HG03139 (cell line): Measurements from ENCODE around the gene ZNF365.
"Not testable (repeated sequence)": the region's sequence is repeated elsewhere in the genome, so short reads cannot be mapped to it uniquely, and the experiment has no call there.

Experiments used
- ATAC-seq: cut with Tn5 transposase; IDR thresholded peaks from one replicate; pipeline ENCODE4 v1.9.1; 2021; ENCODE audit not compliant: unreplicated experiment

Gene ZNF365

GRCh38 chr10:62377026-62377415, 2.9 kb downstream of the ZNF365 start:
- ATAC-seq = no peak

GRCh38 chr10:62377966-62378365, 3.8 kb downstream of the ZNF365 start:
- ATAC-seq = no peak

GRCh38 chr10:62378877-62379276, 4.7 kb downstream of the ZNF365 start:
- ATAC-seq = not testable (repeated sequence)

- no peak for ATAC-seq
Measured at GRCh38 chr10:62379394-62379793, 5.2 kb downstream of the ZNF365 start.

GRCh38 chr10:62380016-62380415, 5.8 kb downstream of the ZNF365 start:
- ATAC-seq = no peak

GRCh38 chr10:62381385-62382102, 7.4 kb downstream of the ZNF365 start:
- ATAC-seq = no peak

- ATAC-seq = no peak
Measured at GRCh38 chr10:62382831-62383230, 8.7 kb downstream of the ZNF365 start.

DNA sequence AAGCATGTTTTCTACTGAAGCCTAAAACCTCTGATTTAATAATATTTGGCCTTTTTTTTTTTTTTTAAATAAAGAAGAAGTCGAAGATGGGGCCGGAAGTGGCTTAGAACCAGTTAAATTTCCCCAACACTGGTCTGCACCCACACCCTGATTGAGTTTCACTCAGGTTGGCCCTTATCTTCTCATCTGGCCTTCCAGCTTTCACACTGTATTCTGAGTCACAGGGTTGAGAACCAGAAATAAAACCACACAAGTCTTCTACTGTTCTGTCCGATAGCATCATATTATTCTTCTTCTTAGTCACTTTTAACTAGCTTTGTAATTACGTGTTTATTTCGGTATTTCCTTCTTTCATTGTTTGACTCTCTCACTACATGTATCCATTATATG, 9.9 kb downstream of the ZNF365 start:
- ATAC-seq = no peak

DNA sequence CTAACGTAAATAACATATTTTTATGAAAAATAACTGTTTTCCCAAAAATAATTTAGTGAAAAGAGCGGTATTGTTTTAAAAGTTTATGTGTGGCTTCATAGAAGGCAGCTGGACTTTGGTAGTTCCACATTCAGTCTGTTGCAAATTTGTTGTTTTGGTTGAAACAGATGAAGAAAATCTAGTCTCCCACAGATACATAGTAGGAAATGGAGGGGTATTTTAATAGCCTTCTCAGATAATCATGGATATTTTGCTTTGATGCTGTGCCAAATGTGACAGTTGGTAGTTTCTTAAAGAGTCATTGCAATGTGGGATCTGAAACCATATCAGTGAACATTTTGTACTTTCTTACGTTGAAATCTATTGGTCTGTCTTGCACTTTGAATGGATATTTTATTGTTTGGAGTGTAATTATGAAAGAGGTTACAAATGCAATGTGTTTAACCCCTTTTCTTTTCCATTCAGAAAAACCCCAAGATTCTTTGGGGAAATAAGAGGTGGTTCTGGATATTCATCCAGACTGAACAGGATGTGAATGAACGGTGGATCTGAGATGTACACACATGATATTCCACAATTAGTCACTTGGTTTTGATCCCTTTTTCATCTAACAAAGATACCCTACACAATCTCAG, 10.4 kb downstream of the ZNF365 start:
- ATAC-seq = no peak

- ATAC-seq = no peak
Measured at GRCh38 chr10:62386356-62387320, 12.5 kb downstream of the ZNF365 start.

DNA sequence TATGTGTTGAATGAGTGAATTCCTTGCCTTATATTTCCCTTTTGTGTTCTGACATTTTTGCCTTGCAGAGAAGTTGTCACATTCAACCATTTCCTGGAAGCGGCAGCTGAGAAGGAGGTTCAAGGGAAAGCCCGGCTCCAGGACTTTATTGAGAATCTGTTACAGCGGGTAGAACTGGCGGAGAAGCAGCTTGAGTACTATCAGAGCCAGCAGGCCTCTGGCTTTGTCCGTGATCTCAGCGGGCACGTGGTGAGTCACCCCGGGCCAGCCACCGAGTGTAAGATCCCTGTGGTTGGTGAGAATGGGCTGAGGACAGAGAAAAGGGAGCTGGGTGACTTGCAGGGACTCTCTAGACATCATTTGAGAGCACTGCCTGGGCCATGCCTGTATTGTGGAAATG, 14.2 kb downstream of the ZNF365 start:
- ATAC-seq = no peak

- ATAC-seq = no peak
Measured at GRCh38 chr10:62390497-62391176, 16.5 kb downstream of the ZNF365 start.

- no peak for ATAC-seq
Measured at GRCh38 chr10:62393237-62393636, 19.1 kb downstream of the ZNF365 start.

DNA sequence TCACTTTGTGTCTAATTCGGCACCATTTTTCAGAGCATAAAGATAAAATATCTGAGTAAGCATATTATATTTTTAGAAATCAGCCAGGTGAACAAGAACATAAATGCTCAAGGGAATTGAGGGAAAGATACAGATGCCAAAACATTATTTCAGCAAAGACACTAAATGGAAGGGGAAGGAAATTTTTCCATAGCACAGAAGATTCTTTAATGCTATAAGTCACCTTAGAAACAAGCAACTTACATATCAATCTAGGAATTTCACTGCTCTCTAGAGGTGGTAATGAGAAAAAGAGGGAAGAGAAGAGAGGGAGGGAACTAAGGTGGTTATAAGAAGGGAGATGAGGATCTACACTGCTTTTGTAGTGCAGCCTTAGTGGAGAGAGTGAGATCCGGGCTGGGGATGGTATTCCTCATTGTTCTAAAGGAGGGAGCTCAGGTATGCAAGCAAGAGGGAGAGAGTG, 20.4 kb downstream of the ZNF365 start:
- no peak for ATAC-seq

- ATAC-seq = no peak
Measured at GRCh38 chr10:62395892-62396291, 21.7 kb downstream of the ZNF365 start.

- no peak for ATAC-seq
Measured at GRCh38 chr10:62396864-62397263, 22.7 kb downstream of the ZNF365 start.

GRCh38 chr10:62399211-62399610, 25.0 kb downstream of the ZNF365 start:
- ATAC-seq = no peak

DNA sequence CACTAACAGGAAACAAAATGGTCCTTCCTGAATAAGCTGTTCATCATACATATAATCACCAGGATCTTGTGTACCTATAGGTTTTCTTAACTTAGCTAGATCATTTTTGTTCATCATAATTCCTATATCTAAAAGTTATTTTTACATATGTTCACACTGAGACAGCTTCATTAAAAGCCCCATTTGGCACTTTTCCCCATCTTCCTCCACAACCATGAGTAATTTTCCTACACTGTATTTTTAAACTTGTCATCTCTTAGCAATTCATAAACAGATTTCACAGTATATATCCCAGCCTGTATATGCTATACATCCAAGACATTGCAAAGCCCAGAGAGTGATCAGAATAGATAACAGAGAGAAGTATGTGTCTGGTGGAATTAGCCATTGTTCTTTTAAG, 28.3 kb downstream of the ZNF365 start:
- no peak for ATAC-seq

- ATAC-seq = not testable (repeated sequence)
Measured at GRCh38 chr10:62410528-62410927, 36.4 kb downstream of the ZNF365 start.

DNA sequence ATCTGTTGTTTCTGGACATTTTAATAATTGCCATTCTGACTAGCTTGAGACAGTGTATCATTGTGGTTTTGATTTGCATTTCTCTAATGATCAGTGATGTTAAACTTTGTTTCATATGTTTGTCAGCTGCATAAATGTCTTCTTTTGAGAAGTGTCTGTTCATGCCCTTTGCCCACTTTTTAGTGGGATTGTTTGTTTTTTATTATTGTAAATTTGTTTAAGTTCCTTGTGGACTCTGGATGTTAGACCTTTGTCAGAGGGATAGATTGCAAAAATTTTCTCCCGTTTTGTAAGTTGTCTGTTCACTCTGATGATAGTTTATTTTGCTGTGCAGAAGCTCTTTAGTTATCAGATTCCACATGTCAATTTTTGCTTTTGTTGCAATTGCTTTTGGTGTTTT, 36.8 kb downstream of the ZNF365 start:
- not testable (repeated sequence) for ATAC-seq

- ATAC-seq = no peak
Measured at GRCh38 chr10:62413048-62413447, 38.9 kb downstream of the ZNF365 start.
